Spleen (tissue), 7 donors: ENCODE measurements around the gene ASPDH.

Experiments used
- POLR2AphosphoS5 ChIP-seq, 3 donors: sonication (generic); formaldehyde crosslinking; IDR thresholded peaks; one replicate each; pipeline ENCODE4 v1.5.1; 2017; ENCODE audit warnings: antibody characterized with exemption in 3 of 3
- TF ChIP-seq, protein P1 (sequence below), 11 experiments: fragments of 200-600 bp in 7 of 11; fragments of 450-650 bp in 4 of 11; sonication (generic) in 4 of 11; IDR thresholded peaks in 8 of 11; conservative IDR thresholded peaks in 3 of 11; 1 replicate in 7 of 11; 2 replicates in 4 of 11; pipeline versions ENCODE4 v1.4.0 to v1.8.0; 2016 to 2021; ENCODE audit warnings: antibody characterized with exemption in 11 of 11, inconsistent platforms in 4 of 11, mild to moderate bottlenecking in 1 of 11
- donor health status: DM: no; HTN: no; CAD: no; lungs with moderate emphysema.
- donor health status: DM: no; HTN: no; CAD: no.
- donor health status: DM: no; HTN: no; CAD: no.

DNA sequence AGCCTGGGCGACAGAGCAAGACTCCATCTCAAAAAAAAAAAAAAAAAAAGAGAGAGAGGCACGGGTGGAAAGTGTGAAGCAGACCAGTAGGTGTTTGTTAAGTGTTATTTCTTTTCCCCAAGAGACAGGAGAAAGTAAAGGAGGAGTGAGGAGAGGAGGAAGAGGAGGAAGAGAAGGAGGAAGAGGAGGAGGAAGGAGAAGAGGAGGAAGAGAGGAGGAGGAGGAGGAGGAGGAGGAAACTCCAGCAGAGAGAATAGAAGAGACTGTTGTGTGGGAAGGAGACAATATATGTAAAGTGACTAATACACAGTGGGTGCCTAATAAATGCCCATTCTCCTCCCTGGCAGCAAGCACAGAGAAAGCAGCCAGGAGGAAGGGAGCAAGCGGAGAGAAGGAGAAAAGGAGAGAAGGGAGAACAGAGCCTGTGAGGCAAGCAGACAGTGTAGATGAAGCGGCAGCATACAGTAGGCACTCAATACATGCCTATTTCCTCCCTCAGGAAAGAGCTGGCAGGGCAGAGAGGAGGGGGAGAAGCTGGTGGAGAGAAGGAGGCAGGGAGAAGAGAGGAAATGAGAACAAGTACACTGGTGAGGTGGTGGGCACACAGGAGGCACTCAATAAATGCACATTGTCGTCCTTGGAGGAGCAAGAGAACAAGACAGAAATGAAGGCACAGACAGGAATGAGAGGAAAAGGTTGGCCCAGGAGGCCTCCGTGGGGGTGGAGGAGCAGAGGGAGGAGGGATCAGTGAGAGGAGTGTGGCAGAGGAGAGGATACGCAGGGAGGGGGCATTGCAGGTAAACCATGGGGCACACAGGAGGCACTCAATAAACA is 19.3 kb downstream of the ASPDH start:
- TF ChIP-seq, protein P1, sequence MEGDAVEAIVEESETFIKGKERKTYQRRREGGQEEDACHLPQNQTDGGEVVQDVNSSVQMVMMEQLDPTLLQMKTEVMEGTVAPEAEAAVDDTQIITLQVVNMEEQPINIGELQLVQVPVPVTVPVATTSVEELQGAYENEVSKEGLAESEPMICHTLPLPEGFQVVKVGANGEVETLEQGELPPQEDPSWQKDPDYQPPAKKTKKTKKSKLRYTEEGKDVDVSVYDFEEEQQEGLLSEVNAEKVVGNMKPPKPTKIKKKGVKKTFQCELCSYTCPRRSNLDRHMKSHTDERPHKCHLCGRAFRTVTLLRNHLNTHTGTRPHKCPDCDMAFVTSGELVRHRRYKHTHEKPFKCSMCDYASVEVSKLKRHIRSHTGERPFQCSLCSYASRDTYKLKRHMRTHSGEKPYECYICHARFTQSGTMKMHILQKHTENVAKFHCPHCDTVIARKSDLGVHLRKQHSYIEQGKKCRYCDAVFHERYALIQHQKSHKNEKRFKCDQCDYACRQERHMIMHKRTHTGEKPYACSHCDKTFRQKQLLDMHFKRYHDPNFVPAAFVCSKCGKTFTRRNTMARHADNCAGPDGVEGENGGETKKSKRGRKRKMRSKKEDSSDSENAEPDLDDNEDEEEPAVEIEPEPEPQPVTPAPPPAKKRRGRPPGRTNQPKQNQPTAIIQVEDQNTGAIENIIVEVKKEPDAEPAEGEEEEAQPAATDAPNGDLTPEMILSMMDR (IDR thresholded peaks at IDR 0.05 in 8 of 11, conservative IDR thresholded peaks at IDR 0.05 in 3 of 11), result no peak
- TF ChIP-seq POLR2AphosphoS5 (IDR thresholded peaks at IDR 0.05), result no peak
